ENCODE data around the gene MTARC2. TPM values are rescaled to one million over a fixed set of nuclear protein-coding genes. Genes with fewer than 3 reads are reported as not detected.

Gene MTARC2
- total and polyA plus RNA-seq, 2 of the 13 experiments (the other 11 are each of a cell fraction or from before 2014, with no cell fraction given), result 8.5 to 10.1 TPM

GRCh38 chr1:220768126-220768601 is 20.0 kb downstream of the MTARC2 start (continued):
- no peak for TF ChIP-seq ZFX (CRISPR knock-in tag; IDR thresholded peaks at IDR 0.05; ENCODE audit: low read depth)
- no peak for TF ChIP-seq ZBTB38 (CRISPR knock-in tag; IDR thresholded peaks at IDR 0.05)
- TF ChIP-seq PRDM4 (CRISPR knock-in tag; IDR thresholded peaks at IDR 0.05; ENCODE audit: borderline replicate concordance), result no peak
- peak; percentile 55 for TF ChIP-seq ZMYM4 (CRISPR knock-in tag; IDR thresholded peaks at IDR 0.05)
- no peak for TF ChIP-seq MZF1 (CRISPR knock-in tag; IDR thresholded peaks at IDR 0.05; ENCODE audit: borderline replicate concordance)
- TF ChIP-seq CTCF (CRISPR knock-in tag; IDR thresholded peaks at IDR 0.05), result peak; percentile 32
- no peak; the same call in 1 of the 2 replicates for TF ChIP-seq E2F1 (CRISPR knock-in tag; IDR thresholded peaks at IDR 0.05)
- peak; percentile 67; the same call in 1 of the 2 replicates for TF ChIP-seq ZNF644 (CRISPR knock-in tag; IDR thresholded peaks at IDR 0.05; ENCODE audit: low read depth)
- no peak for TF ChIP-seq SETDB1 (CRISPR knock-in tag; IDR thresholded peaks at IDR 0.05; ENCODE audit: borderline replicate concordance)
- no peak for TF ChIP-seq TAF1 (CRISPR knock-in tag; IDR thresholded peaks at IDR 0.05)
- no peak for TF ChIP-seq TGIF2 (CRISPR knock-in tag; IDR thresholded peaks at IDR 0.05)
- TF ChIP-seq HOXA7 (CRISPR knock-in tag; IDR thresholded peaks at IDR 0.05), result no peak
- TF ChIP-seq IKZF5 (CRISPR knock-in tag; IDR thresholded peaks at IDR 0.05), result peak; percentile 29; the same call in 1 of the 2 replicates
- no peak for TF ChIP-seq TFDP1 (CRISPR knock-in tag; IDR thresholded peaks at IDR 0.05; ENCODE audit: borderline replicate concordance)
- TF ChIP-seq ZNF549 (CRISPR knock-in tag; IDR thresholded peaks at IDR 0.05), result no peak
- peak; percentile 62; the same call in 1 of the 2 replicates for TF ChIP-seq SALL1 (CRISPR knock-in tag; IDR thresholded peaks at IDR 0.05)
- no peak for TF ChIP-seq TBX2 (CRISPR knock-in tag; IDR thresholded peaks at IDR 0.05; ENCODE audit: borderline replicate concordance)
- no peak for TF ChIP-seq ZNF34 (CRISPR knock-in tag; IDR thresholded peaks at IDR 0.05; ENCODE audit: borderline replicate concordance)
- 0 out of 2 replicates have a peak, but pooled peaks have one; percentile 61 for TF ChIP-seq SP140L (CRISPR knock-in tag; IDR thresholded peaks at IDR 0.05; ENCODE audit: borderline replicate concordance)
- no peak for TF ChIP-seq ZNF143 (CRISPR knock-in tag; IDR thresholded peaks at IDR 0.05)
- peak; percentile 54 for TF ChIP-seq RXRB (CRISPR knock-in tag; IDR thresholded peaks at IDR 0.05; ENCODE audit: borderline replicate concordance)
- 0 out of 2 replicates have a peak, but pooled peaks have one; percentile 53 for TF ChIP-seq CHD4 (IDR thresholded peaks at IDR 0.05; ENCODE audit: borderline replicate concordance, low read length)
- no peak for TF ChIP-seq IKZF4 (CRISPR knock-in tag; IDR thresholded peaks at IDR 0.05; ENCODE audit: borderline replicate concordance, low read depth, not compliant biosample characterization)
- no peak for TF ChIP-seq ZC3H13 (CRISPR knock-in tag; IDR thresholded peaks at IDR 0.05)

All from HepG2 (cell line).